ENCODE data around the gene RGS9.

- TF ChIP-seq CTCF (IDR thresholded peaks at IDR 0.05 in 4 of 5, conservative IDR thresholded peaks at IDR 0.05 in 1 of 5) (no peak), POLR2A (IDR thresholded peaks at IDR 0.05) (no peak)
Observed at GRCh38 chr17:65103431-65103830, 33.7 kb upstream of the RGS9 start.

All from gastrocnemius medialis (tissue), 4 donors.